Endothelial cell of umbilical vein (primary cell): ENCODE data around the gene KCNIP1. TPM values are rescaled to one million over a fixed set of nuclear protein-coding genes. Genes with fewer than 3 reads are reported as not detected.

Source experiments
- BruUV-seq: library from RNA; stranded (reverse); fragments of 400-500 nt; replicated peaks from 2 replicates; lab custom pipeline; 2021; lab: Mats Ljungman, UMichigan
- CTCF ChIA-PET: fragments of 300-600, 350-600 bp; sonication (Branson Sonifier 250); formaldehyde crosslinking; loops from one replicate; lab custom pipeline; 2021; ENCODE audit warnings: antibody characterized with exemption, inconsistent platforms; lab: Charles Lee
- POLR2A ChIA-PET: fragments of 300-600, 350-600 bp; sonication (Branson Sonifier 250); formaldehyde crosslinking; loops from one replicate; lab custom pipeline; 2021; ENCODE audit warnings: antibody characterized with exemption, inconsistent platforms; lab: Charles Lee
- DNase-seq: peaks from one replicate; pipeline ENCODE4 v3.0.0-alpha.2; 2011; ENCODE audit warnings: low read depth, low spot score
- FAIRE-seq: peaks from 2 replicates; lab custom pipeline; 2011; peaks lifted over from hg19 to GRCh38; lab: Jason Lieb, UNC
- H2AFZ ChIP-seq: 2 replicates; pipeline ENCODE4 v1.6.0; 2012; ENCODE audit warnings: low read depth, low read length, control low read depth, inconsistent platforms
- H3K27ac ChIP-seq: 2 replicates; pipeline ENCODE4 v1.5.1; 2011; ENCODE audit warnings: low read depth, mild to moderate bottlenecking, control low read depth, low read length, moderate library complexity; ENCODE audit not compliant: insufficient read depth
- H3K27me3 ChIP-seq, 2 experiments: 2 replicates each; pipeline versions ENCODE4 v1.6.0 to v1.6.1; 2011; ENCODE audit warnings: low read length in 2 of 2, mixed read lengths in 1 of 2; ENCODE audit not compliant: control insufficient read depth in 2 of 2, insufficient read depth in 2 of 2
- H3K36me3 ChIP-seq, 2 experiments: 2 replicates in 1 of 2; 3 replicates in 1 of 2; pipeline ENCODE4 v1.5.1; 2011; ENCODE audit warnings: low read length in 2 of 2, mild to moderate bottlenecking in 1 of 2, moderate library complexity in 1 of 2; ENCODE audit not compliant: control insufficient read depth in 2 of 2, insufficient read depth in 2 of 2; ENCODE audit errors: extremely low read depth in 1 of 2
- H3K4me1 ChIP-seq: 3 replicates; pipeline ENCODE4 v1.5.1; 2011; ENCODE audit warnings: mild to moderate bottlenecking, low read length; ENCODE audit not compliant: control insufficient read depth, insufficient read depth; ENCODE audit errors: extremely low read depth
- H3K4me2 ChIP-seq: 2 replicates; pipeline ENCODE4 v1.6.1; 2011; ENCODE audit warnings: low read length, control low read depth, mixed read lengths; ENCODE audit not compliant: insufficient read depth
- H3K4me3 ChIP-seq, 3 experiments: fragments of 200-600 bp in 1 of 3; sonication (generic), shearing (Covaris generic) in 1 of 3; replicated peaks in 1 of 3; 2 replicates each; pipeline ENCODE4 v1.5.1; 2011 to 2016; ENCODE audit warnings: control low read depth in 3 of 3, low read length in 3 of 3, mild to moderate bottlenecking in 2 of 3, inconsistent platforms in 1 of 3, low read depth in 1 of 3, moderate library complexity in 1 of 3; ENCODE audit not compliant: insufficient read depth in 1 of 3
- H3K79me2 ChIP-seq: 2 replicates; pipeline ENCODE4 v1.6.0; 2012; ENCODE audit warnings: low read length, inconsistent platforms; ENCODE audit not compliant: control insufficient read depth, insufficient read depth
- H3K9ac ChIP-seq: replicated peaks from 2 replicates; pipeline ENCODE3; 2011; ENCODE audit warnings: low read length, control low read depth; ENCODE audit not compliant: insufficient read depth; ENCODE audit errors: extremely low read depth
- H3K9me1 ChIP-seq: replicated peaks from 3 replicates; pipeline ENCODE4 v1.6.0; 2011; ENCODE audit warnings: mild to moderate bottlenecking, low read length; ENCODE audit not compliant: control insufficient read depth, insufficient read depth; ENCODE audit errors: extremely low read depth
- H3K9me3 ChIP-seq: replicated peaks from 2 replicates; pipeline ENCODE4 v1.5.1; 2012; ENCODE audit warnings: low read length, inconsistent platforms; ENCODE audit not compliant: control insufficient read depth, insufficient read depth
- H4K20me1 ChIP-seq: replicated peaks from 2 replicates; pipeline ENCODE3; 2011; ENCODE audit warnings: mild to moderate bottlenecking, low read length; ENCODE audit not compliant: control insufficient read depth, insufficient read depth; ENCODE audit errors: extremely low read depth
- EZH2 ChIP-seq: IDR thresholded peaks from 2 replicates; pipeline ENCODE4 v1.6.1; 2012; ENCODE audit warnings: borderline replicate concordance, low read depth, mild to moderate bottlenecking, moderate library complexity, low read length, inconsistent platforms; ENCODE audit not compliant: severe bottlenecking
- FOS ChIP-seq: IDR thresholded peaks from 2 replicates; pipeline ENCODE4 v1.6.1; 2011; ENCODE audit warnings: mild to moderate bottlenecking, low read length, moderate library complexity, borderline replicate concordance; ENCODE audit not compliant: insufficient read depth
- GATA2 ChIP-seq: IDR thresholded peaks from 2 replicates; pipeline ENCODE4 v1.7.0; 2011; ENCODE audit warnings: low read depth, mild to moderate bottlenecking, moderate library complexity, mixed read lengths, low read length; ENCODE audit not compliant: insufficient read length, insufficient read depth
- MAX ChIP-seq: IDR thresholded peaks from 2 replicates; pipeline ENCODE4 v1.6.1; 2011; ENCODE audit not compliant: insufficient read depth, insufficient read length
- POLR2A ChIP-seq: IDR thresholded peaks from 2 replicates; pipeline ENCODE4 v1.6.1; 2012; ENCODE audit warnings: low read depth, mild to moderate bottlenecking, control low read depth, low read length
- POLR2AphosphoS5 ChIP-seq: IDR thresholded peaks from 2 replicates; pipeline ENCODE4 v1.6.1; 2012; ENCODE audit warnings: low read depth, mild to moderate bottlenecking, control low read depth, low read length, moderate library complexity; ENCODE audit not compliant: insufficient read depth
- dilution Hi-C: fragments of 300-500 bp; cut with MboI; formaldehyde crosslinking; loops from one replicate; pipeline ENCODE4 v1.15.0; 2019; ENCODE audit warnings: low sequenced_read_pairs; ENCODE audit not compliant: extremely low pct_ligation_motif_present
- intact Hi-C: fragments of 100-400 bp; cut with micrococcal nuclease; formaldehyde crosslinking; loops from one replicate; pipeline ENCODE4 v1.10.0; 2022
- polyA plus RNA-seq, 4 experiments: library from polyadenylated mRNA; depleted of rRNA in 3 of 4; stranded (reverse) in 3 of 4; unstranded in 1 of 4; fragments of >200 nt; gene quantifications; 2 replicates each; pipeline versions ENCODE4 v1.2.1 to v1.2.3, GENCODE V29; 2011 to 2012; ENCODE audit warnings: missing spikeins in 1 of 4
- total RNA-seq: library from RNA; stranded (reverse); gene quantifications from 2 replicates; pipeline ENCODE4 v1.2.3, GENCODE V29; 2021
- TF ChIP-seq, protein P1 (sequence below), 2 donors: IDR thresholded peaks; 1 replicate in 1 of 2; 2 replicates in 1 of 2; pipeline ENCODE4 v1.5.1; 2011; ENCODE audit warnings: low read length in 2 of 2, mild to moderate bottlenecking in 2 of 2, moderate library complexity in 2 of 2, control low read depth in 1 of 2, inconsistent platforms in 1 of 2, low read depth in 1 of 2; ENCODE audit not compliant: insufficient read depth in 1 of 2; ENCODE audit errors: extremely low read depth in 1 of 2

Gene KCNIP1
- total and polyA plus RNA-seq, 2 donors (not counting 3 experiments of a cell fraction or from before 2014, with no cell fraction given): 0.15 TPM; not detected in 1

DNA sequence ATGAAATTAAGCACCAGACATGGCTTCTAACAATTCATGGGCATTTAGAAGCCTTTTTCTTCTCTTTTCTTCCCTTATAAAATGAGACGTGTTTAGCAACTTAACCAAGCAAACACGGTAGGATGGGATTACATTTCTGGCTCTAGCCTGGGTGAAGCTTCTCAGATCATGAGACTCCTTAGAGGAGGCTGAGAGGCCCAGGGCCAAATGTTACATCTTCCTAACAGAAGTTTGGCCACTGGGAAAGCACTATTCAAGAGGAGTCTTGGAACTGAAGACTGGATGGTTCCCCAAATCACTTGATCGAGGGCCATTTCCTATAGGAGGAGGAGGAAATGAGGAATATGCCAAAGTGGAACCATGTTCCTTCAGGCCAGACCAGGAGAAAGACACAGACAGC lies 281.6 kb downstream of the KCNIP1 start:
- Histone ChIP-seq H3K79me2 (no peaks in the 10 kb centered on the region), H3K9ac (no peak overlapping the region), H3K4me2 (no peak overlapping the region), H4K20me1 (no peaks in the 10 kb centered on the region), H2AFZ (no peak overlapping the region), H3K4me3 (no peak overlapping the region), H3K9me3 (no peaks in the 10 kb centered on the region), H3K27ac (no peak overlapping the region), H3K4me1 (peaks cover 6% of the 10 kb centered on the region), H3K36me3 (no peaks in the 10 kb centered on the region), H3K9me1 (no peaks in the 10 kb centered on the region), H3K27me3 (no peaks in the 10 kb centered on the region)
- ChIA-PET CTCF (interaction anchor here (14.8 kb wide), 1 partner anchor 39 kb away, joined by 452 read pairs; no protein-coding TSS in a partner anchor), POLR2A (no interaction called here)
- intact Hi-C loops (no loop called here), dilution Hi-C loops (no loop called here)
- DNase-seq (no peak), FAIRE-seq (no peak)
- TF ChIP-seq GATA2 (no peak), POLR2AphosphoS5 (no peak), MAX (no peak), POLR2A (no peak), FOS (no peak), EZH2 (no peak)
- TF ChIP-seq, protein P1, sequence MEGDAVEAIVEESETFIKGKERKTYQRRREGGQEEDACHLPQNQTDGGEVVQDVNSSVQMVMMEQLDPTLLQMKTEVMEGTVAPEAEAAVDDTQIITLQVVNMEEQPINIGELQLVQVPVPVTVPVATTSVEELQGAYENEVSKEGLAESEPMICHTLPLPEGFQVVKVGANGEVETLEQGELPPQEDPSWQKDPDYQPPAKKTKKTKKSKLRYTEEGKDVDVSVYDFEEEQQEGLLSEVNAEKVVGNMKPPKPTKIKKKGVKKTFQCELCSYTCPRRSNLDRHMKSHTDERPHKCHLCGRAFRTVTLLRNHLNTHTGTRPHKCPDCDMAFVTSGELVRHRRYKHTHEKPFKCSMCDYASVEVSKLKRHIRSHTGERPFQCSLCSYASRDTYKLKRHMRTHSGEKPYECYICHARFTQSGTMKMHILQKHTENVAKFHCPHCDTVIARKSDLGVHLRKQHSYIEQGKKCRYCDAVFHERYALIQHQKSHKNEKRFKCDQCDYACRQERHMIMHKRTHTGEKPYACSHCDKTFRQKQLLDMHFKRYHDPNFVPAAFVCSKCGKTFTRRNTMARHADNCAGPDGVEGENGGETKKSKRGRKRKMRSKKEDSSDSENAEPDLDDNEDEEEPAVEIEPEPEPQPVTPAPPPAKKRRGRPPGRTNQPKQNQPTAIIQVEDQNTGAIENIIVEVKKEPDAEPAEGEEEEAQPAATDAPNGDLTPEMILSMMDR (IDR thresholded peaks at IDR 0.05; ENCODE audit: extremely low read depth in 1 of 2, insufficient read depth in 1 of 2, low read depth in 1 of 2, low read length in 2 of 2): no peak
- no TSS peak for BruUV-seq

Other genes with a start within 250 kb of the KCNIP1 start
- gene LCP2, start 206.2 kb upstream of the KCNIP1 start, total RNA-seq: not detected in 2 replicates
- gene LCP2, start 206.2 kb upstream of the KCNIP1 start, polyA plus RNA-seq: not detected in 2 replicates
- gene KCNMB1, start 114.7 kb upstream of the KCNIP1 start, total RNA-seq: 0.29 TPM in 1 of 2 replicates, not detected in the other
- 0.15 and 0.19 TPM in 2 replicates for gene KCNMB1, start 114.7 kb upstream of the KCNIP1 start, polyA plus RNA-seq